ENCODE measurements around the gene SNRPF.

DNA sequence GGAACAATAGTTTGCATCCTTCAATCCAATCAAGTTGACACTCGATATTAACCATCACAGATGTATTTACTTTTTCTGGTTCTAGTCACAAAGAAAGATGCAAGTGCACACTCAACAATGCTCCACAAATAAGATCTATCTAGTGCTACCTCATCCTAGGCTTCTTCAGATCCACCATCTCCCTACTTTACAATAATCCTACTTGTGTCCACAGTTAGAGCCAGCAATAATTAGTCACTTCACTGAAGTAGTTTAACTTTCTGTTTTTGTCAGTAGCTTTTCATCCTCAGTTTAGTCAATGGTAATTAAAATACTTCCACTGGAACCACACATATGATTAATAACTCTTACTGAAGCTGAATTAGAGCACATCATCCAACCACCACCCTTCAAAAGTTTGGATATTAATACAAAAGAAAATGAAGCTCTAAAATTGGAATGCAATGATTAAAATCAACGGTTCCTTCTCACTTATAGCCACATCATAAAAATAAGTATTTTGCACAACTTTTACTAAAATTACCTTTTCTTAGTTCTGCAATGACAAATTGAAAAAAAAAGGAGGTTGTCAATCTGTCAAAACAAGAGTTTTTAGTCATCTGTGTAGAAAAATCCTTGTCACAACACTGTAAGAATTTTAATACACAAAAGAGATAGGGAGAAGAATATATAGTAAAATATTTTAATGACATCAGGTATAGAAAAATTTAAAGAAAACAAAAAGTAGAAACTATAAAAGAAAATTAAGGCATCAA, 28.2 kb upstream of the SNRPF start:
- TF ChIP-seq, protein P1, sequence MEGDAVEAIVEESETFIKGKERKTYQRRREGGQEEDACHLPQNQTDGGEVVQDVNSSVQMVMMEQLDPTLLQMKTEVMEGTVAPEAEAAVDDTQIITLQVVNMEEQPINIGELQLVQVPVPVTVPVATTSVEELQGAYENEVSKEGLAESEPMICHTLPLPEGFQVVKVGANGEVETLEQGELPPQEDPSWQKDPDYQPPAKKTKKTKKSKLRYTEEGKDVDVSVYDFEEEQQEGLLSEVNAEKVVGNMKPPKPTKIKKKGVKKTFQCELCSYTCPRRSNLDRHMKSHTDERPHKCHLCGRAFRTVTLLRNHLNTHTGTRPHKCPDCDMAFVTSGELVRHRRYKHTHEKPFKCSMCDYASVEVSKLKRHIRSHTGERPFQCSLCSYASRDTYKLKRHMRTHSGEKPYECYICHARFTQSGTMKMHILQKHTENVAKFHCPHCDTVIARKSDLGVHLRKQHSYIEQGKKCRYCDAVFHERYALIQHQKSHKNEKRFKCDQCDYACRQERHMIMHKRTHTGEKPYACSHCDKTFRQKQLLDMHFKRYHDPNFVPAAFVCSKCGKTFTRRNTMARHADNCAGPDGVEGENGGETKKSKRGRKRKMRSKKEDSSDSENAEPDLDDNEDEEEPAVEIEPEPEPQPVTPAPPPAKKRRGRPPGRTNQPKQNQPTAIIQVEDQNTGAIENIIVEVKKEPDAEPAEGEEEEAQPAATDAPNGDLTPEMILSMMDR (IDR thresholded peaks at IDR 0.05) = no peak
- no peak for TF ChIP-seq ZFX (IDR thresholded peaks at IDR 0.05; ENCODE audit: borderline replicate concordance)

Data from 22Rv1 (cell line).